Adrenal gland (tissue), 5 donors: ENCODE results near the gene CYBC1.

ENCODE experiments used
- CTCF ChIP-seq, 6 experiments: fragments of 450-650 bp in 4 of 6; fragments of 200-600 bp in 2 of 6; sonication (generic) in 1 of 6; IDR thresholded peaks; 1 replicate in 5 of 6; 2 replicates in 1 of 6; pipeline versions ENCODE4 v1.5.1 to v1.8.0; 2016 to 2021; ENCODE audit warnings: antibody characterized with exemption in 6 of 6, mild to moderate bottlenecking in 2 of 6, moderate library complexity in 1 of 6
- POLR2A ChIP-seq, 2 donors: fragments of 450-650 bp; IDR thresholded peaks; one replicate each; pipeline ENCODE4 v1.6.1; 2017; ENCODE audit warnings: antibody characterized with exemption in 2 of 2, mild to moderate bottlenecking in 2 of 2, moderate library complexity in 1 of 2
- donor health status: DM: no; HTN: no; CAD: no.

DNA sequence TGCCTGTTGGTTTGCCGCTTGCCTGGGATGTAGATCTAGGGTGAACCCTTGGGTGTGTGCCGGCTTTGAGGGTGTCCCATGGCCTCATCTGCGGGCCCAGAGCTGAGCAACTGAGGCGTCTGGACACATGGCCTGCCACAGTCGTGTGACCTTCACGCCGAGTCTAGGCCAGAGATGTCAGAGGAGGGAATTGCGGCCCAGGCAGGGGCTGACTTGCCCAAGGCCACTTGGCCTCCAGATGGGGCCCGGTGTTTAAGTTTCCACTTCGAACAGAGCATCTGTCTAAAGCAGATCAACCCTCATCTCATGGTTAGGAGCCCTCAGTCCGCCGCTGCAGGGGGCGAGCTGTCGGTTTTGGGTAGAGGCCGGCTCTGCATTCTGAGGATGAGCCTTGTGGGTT, 41.0 kb upstream of the CYBC1 start:
- TF ChIP-seq CTCF (IDR thresholded peaks at IDR 0.05) (no peak), POLR2A (IDR thresholded peaks at IDR 0.05) (no peak)
